Activated CD4-positive, alpha-beta T cell treated with anti-CD3 and anti-CD28 coated beads for 4 hours (primary cell): Measurements from ENCODE around the gene TMTC4.
"Not testable (repeated sequence)": the region's sequence is repeated elsewhere in the genome, so short reads cannot be mapped to it uniquely, and the experiment has no call there.

Experiments used
- DNase-seq, 2 donors: peaks; one replicate each; pipeline ENCODE4 v3.0.0-alpha.2; 2020

Gene TMTC4, protein sequence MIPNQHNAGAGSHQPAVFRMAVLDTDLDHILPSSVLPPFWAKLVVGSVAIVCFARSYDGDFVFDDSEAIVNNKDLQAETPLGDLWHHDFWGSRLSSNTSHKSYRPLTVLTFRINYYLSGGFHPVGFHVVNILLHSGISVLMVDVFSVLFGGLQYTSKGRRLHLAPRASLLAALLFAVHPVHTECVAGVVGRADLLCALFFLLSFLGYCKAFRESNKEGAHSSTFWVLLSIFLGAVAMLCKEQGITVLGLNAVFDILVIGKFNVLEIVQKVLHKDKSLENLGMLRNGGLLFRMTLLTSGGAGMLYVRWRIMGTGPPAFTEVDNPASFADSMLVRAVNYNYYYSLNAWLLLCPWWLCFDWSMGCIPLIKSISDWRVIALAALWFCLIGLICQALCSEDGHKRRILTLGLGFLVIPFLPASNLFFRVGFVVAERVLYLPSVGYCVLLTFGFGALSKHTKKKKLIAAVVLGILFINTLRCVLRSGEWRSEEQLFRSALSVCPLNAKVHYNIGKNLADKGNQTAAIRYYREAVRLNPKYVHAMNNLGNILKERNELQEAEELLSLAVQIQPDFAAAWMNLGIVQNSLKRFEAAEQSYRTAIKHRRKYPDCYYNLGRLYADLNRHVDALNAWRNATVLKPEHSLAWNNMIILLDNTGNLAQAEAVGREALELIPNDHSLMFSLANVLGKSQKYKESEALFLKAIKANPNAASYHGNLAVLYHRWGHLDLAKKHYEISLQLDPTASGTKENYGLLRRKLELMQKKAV

DNA sequence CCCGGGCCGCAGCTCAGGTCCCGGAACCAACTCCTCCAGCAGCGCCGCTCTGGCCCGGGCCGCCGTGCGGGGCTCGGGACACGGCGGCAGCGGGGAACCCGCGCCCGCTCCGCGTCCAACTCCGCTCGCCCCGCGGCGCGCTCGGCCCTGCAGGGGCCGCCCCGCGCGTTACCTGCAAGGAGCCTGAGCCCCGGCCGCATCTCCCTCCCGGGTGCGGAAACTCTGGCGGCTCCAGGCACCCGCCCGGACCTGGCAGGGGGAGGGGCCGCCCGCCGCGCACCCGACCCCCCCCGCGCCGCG is at the start of gene TMTC4:
TMTC4 (minus strand) TSS at position 224 of the 300 bp plus-strand sequence. CDS start 4,433 bp downstream, outside the sequence.
- no peak for DNase-seq

DNA sequence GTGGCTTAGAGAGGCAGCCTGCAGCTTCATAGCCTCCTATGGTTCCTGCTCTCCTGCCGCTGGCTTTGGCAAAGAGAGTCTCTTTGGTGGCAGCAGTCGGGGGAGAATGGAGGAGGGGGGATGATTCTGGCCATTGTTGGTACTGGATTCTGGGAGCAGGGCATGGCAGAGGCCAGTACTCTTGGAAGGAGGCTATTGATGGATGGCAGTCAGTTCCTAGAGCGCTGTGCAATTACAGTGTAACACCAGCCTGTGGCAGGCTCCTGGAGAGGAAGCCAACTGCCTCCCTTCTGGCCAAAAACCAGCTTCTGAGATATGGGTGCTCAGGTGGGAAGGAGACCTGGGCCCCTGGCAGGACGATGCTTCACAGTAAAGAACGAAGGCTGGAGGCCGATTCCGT is 47.9 kb upstream of the TMTC4 start:
- DNase-seq = no peak

DNA sequence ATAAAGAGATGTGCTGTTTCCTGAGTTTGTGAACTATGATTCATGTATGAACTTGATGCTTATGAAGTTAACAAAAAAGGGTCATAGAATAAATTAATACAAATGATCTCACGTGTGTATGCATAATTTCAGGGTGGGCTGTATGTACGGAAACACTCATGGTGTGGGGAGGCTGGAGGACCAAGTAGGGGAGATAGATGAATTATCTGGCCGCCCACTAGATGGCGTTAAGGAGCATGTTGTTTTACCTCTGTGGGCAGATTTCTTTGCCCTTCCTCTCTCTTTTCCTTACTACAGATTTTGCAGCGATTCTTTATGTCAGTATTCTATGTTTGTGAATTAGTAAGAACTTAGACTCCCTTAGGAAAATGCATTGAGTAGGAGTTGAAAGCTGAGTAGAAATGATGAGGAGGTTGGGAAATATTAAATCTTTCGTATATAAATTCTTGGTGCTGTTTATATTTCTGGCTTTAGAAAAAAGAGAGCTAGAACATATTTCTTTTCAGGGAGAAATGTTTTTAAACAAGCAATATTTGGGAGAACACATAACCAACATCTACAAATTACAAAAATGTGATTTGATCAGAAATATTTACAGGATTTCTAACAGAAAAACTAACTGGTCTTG is 47.4 kb upstream of the TMTC4 start:
- DNase-seq = peak; percentile 27 to 54

DNA sequence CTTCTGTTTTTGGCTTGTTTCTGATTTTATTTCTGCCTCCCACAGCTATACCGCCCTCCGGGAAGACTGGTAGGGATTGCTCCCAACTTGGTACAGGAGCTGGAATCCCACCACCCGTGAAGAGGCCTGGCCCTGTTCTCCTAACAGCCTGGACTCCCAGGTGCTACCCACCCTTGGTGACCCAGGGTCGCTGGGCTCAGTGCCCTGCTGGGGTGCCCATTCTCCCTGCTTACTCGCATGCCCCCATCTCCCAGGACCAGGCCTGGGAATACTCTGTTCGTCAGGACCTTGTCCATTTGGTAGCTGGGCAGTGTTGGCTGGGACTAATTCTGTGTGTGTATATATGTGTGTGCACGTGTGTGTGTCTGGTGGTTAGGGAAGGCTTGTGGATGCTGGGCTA is 41.0 kb upstream of the TMTC4 start:
- no peak for DNase-seq

DNA sequence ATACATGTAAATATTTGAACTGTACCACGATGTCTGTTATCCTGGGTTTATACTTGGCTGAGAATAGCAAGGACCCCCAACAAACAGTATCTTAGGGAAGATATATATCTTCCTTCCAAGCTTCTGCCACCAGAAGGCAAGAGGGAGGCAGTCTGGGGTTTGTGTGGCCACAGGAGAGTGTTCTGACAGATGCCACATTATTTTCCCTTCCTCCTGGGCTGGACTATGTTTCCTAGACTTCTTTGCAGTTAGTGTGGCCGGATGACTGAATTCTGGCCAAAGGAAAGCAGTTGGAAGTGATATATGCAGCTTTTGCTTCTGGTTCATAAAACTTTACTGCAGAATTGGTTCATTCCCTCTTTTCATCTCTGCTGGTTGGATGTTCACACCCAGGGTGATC is 39.9 kb upstream of the TMTC4 start:
- DNase-seq = no peak

DNA sequence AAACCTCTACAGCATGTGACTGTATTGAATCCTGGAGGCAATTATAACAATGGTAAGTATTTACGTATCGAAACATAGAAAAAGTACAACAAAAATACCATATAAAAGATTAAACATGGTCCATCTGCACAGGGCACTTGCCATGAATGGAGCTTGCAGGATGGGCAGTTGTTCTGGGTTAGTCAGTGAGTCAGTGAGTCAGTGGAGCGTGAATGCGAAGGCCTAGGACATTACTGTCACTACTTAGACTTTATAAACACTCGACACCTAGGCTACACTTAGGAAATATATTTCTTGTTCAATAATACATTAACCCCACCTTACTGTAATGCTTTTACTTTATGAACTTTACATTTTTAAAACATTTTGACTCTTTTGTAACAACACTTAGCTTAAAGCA is 35.6 kb upstream of the TMTC4 start:
- no peak for DNase-seq

DNA sequence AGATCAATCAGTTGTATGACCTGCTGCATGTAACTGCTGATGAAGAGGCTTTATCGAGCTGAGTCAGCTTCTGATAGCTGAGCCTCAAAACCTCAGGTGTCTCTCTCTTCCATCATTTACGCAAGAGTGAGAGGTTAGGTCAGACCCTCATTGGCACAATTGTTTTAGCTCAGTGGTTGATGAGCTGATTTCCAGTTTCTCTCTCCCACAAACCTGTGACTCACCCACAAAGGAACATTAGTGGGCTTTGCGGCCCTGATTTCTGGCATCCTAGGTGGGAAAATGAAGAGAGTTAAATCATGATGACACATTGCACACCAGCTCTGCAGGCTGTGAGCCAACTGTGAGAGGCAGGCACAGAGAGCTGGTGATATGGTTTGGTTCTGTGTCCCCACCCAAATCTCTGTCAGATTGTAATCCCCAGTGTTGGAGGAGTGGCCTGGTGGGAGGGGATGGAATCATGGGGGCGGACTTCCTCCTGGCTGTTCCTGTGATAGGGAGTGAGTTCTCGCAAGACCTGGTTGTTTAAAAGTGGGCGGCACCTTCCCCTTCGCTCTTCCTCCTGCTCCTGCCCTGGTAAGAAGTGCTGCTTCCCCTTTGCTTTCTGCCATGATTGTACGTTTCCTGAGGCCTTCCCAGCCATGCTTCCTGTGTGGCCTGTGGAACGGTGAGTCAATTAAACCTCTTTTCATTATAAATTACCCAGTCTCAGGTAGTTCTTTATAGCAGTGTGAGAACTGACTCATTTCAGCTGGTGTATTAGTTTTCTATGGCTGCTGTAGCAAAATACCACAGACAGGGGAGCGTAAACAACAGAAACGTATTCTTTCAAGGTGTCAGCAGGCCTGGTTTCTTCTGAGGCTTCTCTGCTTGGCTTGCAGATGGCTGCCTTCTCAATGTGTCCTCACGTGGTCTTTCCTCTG is 33.5 kb upstream of the TMTC4 start:
- no peak for DNase-seq

DNA sequence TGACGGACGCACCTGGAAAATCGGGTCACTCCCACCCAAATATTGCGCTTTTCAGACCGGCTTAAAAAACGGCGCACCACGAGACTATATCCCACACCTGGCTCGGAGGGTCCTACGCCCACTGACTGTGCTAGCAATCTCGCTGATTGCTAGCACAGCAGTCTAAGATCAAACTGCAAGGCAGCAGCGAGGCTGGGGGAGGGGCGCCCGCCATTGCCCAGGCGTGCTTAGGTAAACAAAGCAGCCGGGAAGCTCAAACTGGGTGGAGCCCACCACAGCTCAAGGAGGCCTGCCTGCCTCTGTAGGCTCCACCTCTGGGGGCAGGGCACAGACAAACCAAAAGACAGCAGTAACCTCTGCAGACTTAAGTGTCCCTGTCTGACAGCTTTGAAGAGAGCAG is 23.7 kb upstream of the TMTC4 start:
- DNase-seq = not testable (repeated sequence)

DNA sequence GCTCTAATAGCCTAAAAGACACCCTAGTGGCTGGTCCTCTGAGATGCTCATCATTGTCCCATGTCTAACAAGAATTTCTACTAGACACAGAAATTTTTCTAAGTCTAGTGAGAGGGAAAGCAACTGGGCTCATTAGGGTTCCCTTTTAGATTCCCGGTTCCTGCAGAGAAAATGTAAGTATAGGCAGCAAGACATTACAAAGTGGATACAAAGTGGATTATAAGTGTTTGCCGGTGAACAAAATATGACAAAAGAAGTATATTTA is 20.8 kb upstream of the TMTC4 start:
- DNase-seq = no peak

DNA sequence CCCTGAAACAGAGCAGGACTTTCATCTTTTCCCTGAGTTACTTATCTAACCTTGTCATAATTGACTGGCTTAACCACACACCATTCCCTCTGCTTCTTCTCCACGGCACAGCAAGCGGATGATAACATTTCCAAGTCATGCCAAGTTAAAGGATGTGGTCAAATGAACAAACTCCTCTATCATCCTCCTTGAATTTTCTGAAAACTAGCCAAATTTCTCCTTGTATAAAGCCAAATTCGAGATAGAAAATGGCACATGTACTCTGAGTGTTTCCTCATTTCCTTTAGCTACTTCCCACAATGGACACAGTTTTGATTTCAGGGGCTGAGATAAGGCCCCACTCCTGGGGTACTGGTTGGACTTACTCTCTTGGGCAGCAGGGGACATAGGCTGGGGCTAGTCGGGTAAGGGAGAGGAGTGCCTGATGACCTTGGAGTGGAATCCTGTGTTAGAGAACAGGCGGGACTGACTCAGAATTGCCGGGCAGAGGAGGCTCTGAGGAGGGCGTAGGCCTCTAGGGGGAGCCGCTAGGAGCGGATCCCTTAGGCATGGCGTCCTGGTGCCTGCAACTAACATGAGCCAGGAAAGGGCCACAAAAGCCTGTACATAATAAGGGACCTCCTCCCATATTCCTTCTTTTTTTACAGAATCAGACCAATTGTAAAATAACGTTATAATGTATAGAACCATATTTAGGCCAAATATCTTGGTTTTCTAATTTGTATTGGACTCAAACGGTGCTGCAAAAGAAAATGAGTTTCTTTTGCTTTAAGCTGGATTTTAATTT is 20.3 kb upstream of the TMTC4 start:
- DNase-seq = no peak

DNA sequence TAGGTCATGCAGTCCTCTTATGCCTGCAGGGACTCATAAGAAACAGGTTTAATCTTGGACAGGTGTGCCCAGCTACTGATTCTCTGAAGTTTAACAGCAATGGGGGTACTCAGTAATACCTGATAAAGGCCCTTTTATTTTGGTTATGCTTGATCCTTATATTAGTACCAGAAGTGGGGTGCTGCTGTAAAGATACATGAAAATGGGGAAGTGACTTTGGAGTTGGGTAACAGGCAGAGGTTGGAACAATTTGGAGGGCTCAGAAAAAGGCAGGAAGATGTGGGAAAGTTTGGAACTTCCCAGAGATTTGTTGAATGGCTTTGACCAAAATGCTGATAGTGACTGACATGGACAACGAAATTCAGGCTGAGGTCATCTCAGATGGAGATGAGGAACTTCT is 14.6 kb upstream of the TMTC4 start:
- DNase-seq = no peak

DNA sequence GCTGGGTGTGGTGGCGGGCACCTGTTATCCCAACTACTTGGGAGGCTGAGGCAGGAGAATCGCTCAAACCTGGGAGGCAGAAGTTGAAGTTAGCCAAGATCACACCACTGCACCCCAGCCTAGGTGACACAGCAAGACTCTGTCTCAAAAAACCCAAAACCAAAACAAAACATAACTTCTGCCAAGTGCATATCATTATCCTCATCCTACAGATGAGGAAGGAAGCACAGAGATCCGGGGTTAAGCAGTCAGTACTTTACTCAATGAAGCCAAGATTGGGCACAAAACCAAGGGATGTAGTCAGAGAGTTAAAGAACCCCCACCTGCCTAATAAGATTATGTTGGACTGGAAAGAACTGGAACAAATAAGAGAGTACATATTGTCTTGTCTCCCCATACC is 5.5 kb upstream of the TMTC4 start:
- DNase-seq = no peak

DNA sequence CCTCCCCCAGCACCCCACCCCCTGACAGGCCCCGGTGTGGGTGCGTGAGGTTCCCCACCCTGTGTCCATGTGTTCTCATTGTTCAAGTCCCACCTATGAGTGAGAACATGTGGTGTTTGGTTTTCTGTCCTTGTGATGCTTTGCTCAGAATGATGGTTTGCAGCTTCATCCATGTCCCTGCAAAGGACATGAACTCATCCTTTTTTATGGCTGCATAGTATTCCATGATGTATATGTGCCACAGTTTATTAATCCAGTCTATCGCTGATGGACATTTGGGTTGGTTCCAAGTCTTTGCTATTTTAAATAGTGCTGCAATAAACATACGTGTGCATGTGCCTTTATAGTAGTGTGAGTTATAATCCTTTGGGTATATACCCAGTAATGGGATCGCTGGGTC is 2.5 kb upstream of the TMTC4 start:
- DNase-seq = not testable (repeated sequence)

DNA sequence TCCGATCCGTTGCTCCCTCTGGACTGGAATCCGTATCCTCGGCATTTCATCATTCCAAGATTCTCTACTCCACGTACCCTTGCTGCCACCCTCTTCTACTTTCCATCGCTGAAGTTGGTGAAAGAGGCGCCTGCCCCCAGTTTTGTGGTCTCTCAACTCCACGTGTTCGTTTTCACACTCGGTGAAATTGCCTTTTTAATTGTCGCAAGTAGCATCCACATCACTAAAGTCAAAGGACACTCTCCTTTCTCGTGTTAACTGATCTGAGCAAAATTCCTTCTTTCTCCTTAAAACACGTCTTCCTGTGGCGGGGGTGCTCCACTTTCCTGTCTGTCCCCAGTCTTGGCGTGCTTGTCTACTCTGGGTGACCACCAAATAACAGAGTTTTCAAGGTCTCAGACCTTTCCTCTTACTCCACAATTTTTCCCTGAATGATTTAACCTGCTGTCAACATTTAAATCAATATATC is 1.1 kb upstream of the TMTC4 start:
- peak in 1 of 2 donors; percentile 12 for DNase-seq

DNA sequence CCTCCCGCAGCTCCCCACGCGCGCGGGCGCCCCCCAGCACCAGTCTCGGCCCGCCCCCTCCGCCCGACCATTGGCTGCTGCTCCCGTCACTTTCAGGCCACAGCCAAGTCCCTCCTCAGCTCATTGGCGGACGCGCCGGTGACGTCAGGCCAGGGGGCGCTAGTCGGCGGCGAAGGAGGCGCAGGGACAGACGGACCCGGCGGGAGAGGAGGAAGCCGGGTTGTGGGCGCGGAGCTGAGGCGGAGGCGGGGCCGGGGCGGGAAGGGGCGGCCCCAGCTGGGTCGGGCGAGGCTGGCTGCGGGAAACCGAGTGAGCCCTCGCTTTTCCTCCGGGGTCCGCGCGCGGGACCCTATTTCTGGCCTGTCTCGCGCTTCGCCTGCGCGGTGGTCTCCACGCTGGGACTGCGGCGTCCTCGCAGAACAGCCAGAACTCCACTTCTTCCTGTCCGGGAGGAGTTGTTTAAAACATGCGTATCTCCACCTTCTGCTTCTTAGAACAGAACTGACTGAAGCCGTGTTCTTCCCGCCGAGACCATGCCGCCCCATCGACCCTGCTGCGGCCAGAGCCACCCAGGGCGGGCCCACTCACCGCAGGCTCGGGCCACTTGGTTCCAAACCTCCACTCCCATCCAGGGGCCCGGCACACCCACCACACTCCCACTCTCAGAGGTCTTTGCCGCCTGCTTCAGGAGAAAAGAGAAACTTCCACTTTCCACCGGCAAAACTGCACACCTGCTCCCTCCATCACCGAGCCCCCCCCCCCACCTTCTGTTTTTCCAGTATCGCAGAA is 471 bp upstream of the TMTC4 start:
- DNase-seq = peak; percentile 99 to 100

DNA sequence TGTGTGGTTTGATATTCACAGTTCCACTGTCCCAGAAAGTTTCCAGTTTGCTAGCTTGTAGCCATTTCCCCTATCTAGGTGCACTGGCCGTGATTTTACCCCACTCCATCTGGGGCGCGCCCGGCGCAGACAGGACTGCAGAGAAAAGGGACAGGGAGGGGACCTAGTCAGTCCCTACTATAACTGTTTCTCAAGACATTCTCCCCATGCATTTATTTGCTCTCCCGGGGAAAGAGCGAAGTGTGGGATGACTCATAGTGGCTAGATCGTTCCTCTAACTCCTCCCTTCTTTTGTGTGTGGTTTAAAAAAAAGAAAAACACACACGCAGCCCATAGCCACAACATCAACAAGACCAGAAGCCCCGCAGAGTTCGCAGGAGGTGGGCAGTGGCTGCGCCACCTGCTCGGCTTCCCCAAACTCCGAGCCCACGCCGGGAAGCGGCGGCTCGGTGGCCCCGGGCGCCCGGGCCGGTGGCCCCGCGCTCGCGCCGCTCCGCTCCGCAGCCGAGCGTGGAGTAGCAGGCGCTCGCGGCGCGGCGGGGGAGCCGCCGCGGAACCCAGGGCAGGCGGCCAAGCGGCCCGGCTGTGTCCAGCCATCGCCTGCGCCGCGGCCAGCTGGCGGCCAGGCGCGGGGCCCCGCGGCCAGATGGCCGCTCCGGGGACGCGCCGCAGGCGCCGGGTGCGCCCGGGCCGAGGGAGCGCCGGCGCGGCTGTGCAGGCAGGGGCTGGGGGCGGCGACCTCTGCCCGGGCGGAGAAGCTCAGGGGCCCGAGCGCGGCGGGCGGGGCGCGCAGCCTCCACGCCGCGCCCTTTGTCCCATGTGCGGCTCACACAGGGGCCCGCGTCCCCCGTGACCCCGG is 653 bp downstream of the TMTC4 start:
- peak; percentile 49 to 52 for DNase-seq

DNA sequence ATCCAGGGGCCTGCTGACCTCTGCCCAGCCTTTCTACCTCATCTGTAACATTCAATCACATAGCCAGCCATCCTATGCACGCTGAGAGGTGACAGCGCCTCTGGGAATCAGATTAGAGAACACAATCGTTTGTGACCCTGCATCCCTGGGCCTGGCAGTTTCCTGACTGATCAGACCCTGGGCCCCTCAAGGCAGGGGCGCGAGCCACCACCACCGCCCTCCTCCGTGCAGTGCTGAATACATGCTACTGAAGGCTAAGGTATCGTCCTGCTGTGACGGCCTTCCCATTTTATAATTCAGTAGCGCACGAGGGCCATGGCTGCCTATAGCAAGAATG is 1.3 kb downstream of the TMTC4 start:
- peak in 1 of 2 donors; percentile 7 for DNase-seq

DNA sequence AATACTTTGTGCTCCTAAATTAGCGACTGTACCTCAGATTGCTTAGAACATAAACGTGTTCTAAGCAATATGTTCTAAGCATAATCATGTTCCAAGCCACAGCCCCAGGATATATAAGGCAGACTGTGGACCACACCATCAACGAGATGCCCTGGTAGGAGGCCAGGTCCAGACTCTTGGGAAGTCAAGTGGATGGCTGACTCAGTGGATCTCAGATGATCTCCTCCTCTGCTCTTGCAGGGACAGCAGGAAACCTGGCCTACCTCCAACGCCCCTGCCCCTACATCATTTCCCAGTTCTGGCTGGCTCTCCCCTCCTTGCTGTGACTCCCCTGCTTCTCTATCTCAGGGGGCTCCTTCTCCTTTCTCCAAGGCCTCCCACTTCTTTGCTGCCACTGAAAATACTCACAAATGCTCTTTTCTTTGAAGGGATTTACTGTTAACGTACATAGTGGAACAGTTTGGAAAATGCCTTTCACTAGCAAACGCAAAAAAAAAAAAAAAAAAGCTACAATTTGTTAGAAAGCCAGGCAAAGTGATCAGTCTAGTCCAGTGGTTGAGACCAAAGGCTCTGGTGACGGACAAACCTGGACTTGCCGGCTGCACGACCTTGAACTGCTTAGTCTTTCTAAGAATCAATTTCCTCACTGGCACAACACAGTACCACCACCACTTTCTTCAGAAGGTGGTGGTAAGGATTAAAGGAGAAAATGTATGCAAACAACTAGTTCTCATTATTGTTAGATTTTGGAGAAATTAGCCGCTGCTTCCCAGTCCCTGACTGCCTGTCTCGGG is 3.0 kb downstream of the TMTC4 start:
- no peak for DNase-seq

DNA sequence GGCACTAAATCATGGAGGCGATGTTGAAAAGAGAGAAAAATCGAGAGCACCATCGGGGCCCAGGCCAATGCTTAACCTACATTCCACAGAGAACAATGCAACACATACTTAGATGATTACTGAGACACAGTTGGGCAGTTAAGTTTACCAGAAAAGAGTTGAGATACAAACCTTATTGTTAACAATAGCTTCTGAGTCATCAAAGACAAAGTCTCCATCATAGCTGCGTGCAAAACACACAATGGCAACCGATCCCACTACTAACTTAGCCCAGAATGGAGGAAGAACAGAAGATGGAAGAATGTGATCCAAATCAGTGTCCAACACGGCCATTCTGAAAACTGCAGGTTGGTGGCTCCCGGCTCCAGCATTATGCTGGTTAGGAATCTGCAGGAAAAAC is 6.2 kb downstream of the TMTC4 start:
- no peak for DNase-seq

DNA sequence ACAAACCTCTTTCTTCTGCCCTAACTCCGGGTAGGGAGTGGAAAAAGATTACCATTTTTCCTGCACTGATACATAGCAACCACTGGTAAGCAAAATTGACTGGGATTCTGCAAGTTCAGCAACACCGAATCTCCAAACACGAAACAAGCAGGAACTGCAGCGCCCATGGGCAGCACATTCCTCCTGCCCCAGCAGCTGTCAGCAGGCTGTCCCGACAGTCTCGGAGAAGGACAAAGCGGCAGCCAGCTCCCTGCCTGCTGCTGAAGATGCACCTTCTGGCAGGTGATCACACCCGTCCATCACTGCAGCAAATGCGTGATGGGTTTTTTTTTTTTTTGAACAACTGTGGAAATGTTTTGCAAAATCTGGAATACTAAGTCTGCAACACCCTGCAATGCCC is 6.7 kb downstream of the TMTC4 start:
- no peak for DNase-seq
